H1 (cell line): ENCODE data around the gene TRIM60. TPM values are rescaled to one million over a fixed set of nuclear protein-coding genes. Genes with fewer than 3 reads are reported as not detected.

Experiments used
- CTCF ChIA-PET: fragments of 300-600 bp; sonication (Branson Sonifier 250); formaldehyde crosslinking; loops from one replicate; lab custom pipeline; 2021; ENCODE audit not compliant: partially characterized antibody; lab: Charles Lee
- POLR2A ChIA-PET: fragments of 300-600 bp; sonication (Branson Sonifier 250); formaldehyde crosslinking; loops from one replicate; lab custom pipeline; 2021; ENCODE audit warnings: inconsistent platforms; ENCODE audit not compliant: partially characterized antibody; lab: Charles Lee
- DNase-seq, 2 experiments: peaks; one replicate each; pipeline versions ENCODE4 v3.0.0 to v3.0.0-alpha.2; 2010 to 2022; ENCODE audit warnings: low spot score in 2 of 2, low read depth in 1 of 2, mixed read lengths in 1 of 2
- FAIRE-seq: peaks from 2 replicates; lab custom pipeline; 2011; peaks lifted over from hg19 to GRCh38; lab: Jason Lieb, UNC
- H2AFZ ChIP-seq: 2 replicates; pipeline ENCODE4 v1.8.1; 2012; ENCODE audit warnings: low read length, inconsistent platforms
- H2AK5ac ChIP-seq: 2 replicates; pipeline ENCODE4 v1.6.1; 2013; ENCODE audit warnings: low read depth, low read length
- H2BK120ac ChIP-seq: replicated peaks from 2 replicates; pipeline ENCODE3; 2013; ENCODE audit warnings: low read depth, low read length, inconsistent platforms
- H2BK12ac ChIP-seq: 2 replicates; pipeline ENCODE4 v1.6.1; 2013; ENCODE audit warnings: low read depth, low read length
- H2BK15ac ChIP-seq: 2 replicates; pipeline ENCODE4 v1.6.1; 2013; ENCODE audit warnings: low read length
- H2BK20ac ChIP-seq: 2 replicates; pipeline ENCODE4 v1.6.1; 2013; ENCODE audit warnings: low read length
- H2BK5ac ChIP-seq: 2 replicates; pipeline ENCODE4 v1.6.1; 2013; ENCODE audit warnings: low read depth, low read length
- H3K14ac ChIP-seq: 2 replicates; pipeline ENCODE4 v1.6.1; 2013; ENCODE audit warnings: inconsistent platforms; ENCODE audit not compliant: insufficient read length
- H3K18ac ChIP-seq: 2 replicates; pipeline ENCODE4 v1.6.1; 2013; ENCODE audit warnings: low read length; ENCODE audit errors: extremely low read depth
- H3K23ac ChIP-seq: 2 replicates; pipeline ENCODE4 v1.6.1; 2013; ENCODE audit warnings: inconsistent platforms; ENCODE audit not compliant: insufficient read length
- H3K23me2 ChIP-seq: 2 replicates; pipeline ENCODE4 v1.6.1; 2013; ENCODE audit warnings: low read depth, low read length
- H3K27ac ChIP-seq: 2 replicates; pipeline ENCODE4 v1.6.1; 2011; ENCODE audit warnings: low read depth, low read length, inconsistent platforms
- H3K27me3 ChIP-seq, 4 experiments: replicated peaks in 1 of 4; 1 replicate in 1 of 4; 2 replicates in 3 of 4; pipeline versions ENCODE4 v1.6.1 to v1.8.1; 2011 to 2013; ENCODE audit warnings: low read length in 3 of 4, mild to moderate bottlenecking in 3 of 4, inconsistent platforms in 2 of 4, mixed read lengths in 2 of 4, moderate library complexity in 1 of 4; ENCODE audit not compliant: control insufficient read depth in 3 of 4, insufficient read depth in 3 of 4; ENCODE audit errors: extremely low read depth in 1 of 4
- H3K36me3 ChIP-seq, 4 experiments: 2 replicates each; pipeline versions ENCODE4 v1.6.1 to v1.8.1; 2011 to 2013; ENCODE audit warnings: mild to moderate bottlenecking in 4 of 4, low read length in 3 of 4, moderate library complexity in 2 of 4, control low read depth in 1 of 4, inconsistent platforms in 1 of 4; ENCODE audit not compliant: insufficient read depth in 4 of 4, control insufficient read depth in 2 of 4
- H3K4ac ChIP-seq: replicated peaks from 2 replicates; pipeline ENCODE3; 2013; ENCODE audit warnings: low read length, low read depth, mixed read lengths, inconsistent platforms; ENCODE audit not compliant: insufficient read length
- H3K4me1 ChIP-seq, 4 experiments: replicated peaks in 1 of 4; 1 replicate in 1 of 4; 2 replicates in 3 of 4; pipeline versions ENCODE4 v1.6.1 to v1.8.1; 2011 to 2013; ENCODE audit warnings: low read length in 3 of 4, inconsistent platforms in 2 of 4, mixed read lengths in 1 of 4; ENCODE audit not compliant: insufficient read depth in 4 of 4, control insufficient read depth in 3 of 4
- H3K4me2 ChIP-seq, 2 experiments: 2 replicates each; pipeline versions ENCODE4 v1.6.1 to v1.8.1; 2011 to 2013; ENCODE audit warnings: low read depth in 2 of 2, low read length in 2 of 2, control low read depth in 1 of 2, inconsistent platforms in 1 of 2, mild to moderate bottlenecking in 1 of 2; ENCODE audit not compliant: insufficient read depth in 1 of 2
- H3K4me3 ChIP-seq, 4 experiments: fragments of 200-600, 300-600 bp in 1 of 4; sonication (generic), shearing (Covaris generic), sonication (Bioruptor Twin) in 1 of 4; 2 replicates each; pipeline versions ENCODE4 v1.5.1 to v1.8.1; 2011 to 2016; ENCODE audit warnings: low read length in 4 of 4, low read depth in 3 of 4, control low read depth in 2 of 4, inconsistent platforms in 2 of 4, mild to moderate bottlenecking in 2 of 4, mixed read lengths in 1 of 4, moderate library complexity in 1 of 4; ENCODE audit not compliant: insufficient read depth in 2 of 4; ENCODE audit errors: extremely low read depth in 1 of 4
- H3K56ac ChIP-seq: replicated peaks from 2 replicates; pipeline ENCODE3; 2013; ENCODE audit warnings: low read depth, mild to moderate bottlenecking, mixed read lengths, low read length, inconsistent platforms; ENCODE audit not compliant: insufficient read length
- H3K79me1 ChIP-seq: 2 replicates; pipeline ENCODE4 v1.6.1; 2013; ENCODE audit warnings: low read depth, low read length, control low read depth
- H3K79me2 ChIP-seq, 2 experiments: 2 replicates each; pipeline versions ENCODE4 v1.6.1 to v1.8.1; 2012 to 2013; ENCODE audit warnings: low read length in 2 of 2, mild to moderate bottlenecking in 2 of 2, inconsistent platforms in 1 of 2; ENCODE audit not compliant: insufficient read depth in 2 of 2, control insufficient read depth in 1 of 2
- H3K9ac ChIP-seq, 4 experiments: replicated peaks in 1 of 4; 1 replicate in 1 of 4; 2 replicates in 3 of 4; pipeline versions ENCODE4 v1.6.1 to v1.8.1; 2011 to 2013; ENCODE audit warnings: low read depth in 3 of 4, low read length in 3 of 4, control low read depth in 2 of 4, mild to moderate bottlenecking in 2 of 4, moderate library complexity in 2 of 4, inconsistent platforms in 1 of 4; ENCODE audit errors: extremely low read depth in 1 of 4
- H3K9me3 ChIP-seq, 2 experiments: 2 replicates each; pipeline versions ENCODE4 v1.6.1 to v1.8.1; 2012 to 2013; ENCODE audit warnings: mild to moderate bottlenecking in 2 of 2, moderate library complexity in 2 of 2, control low read depth in 1 of 2, inconsistent platforms in 1 of 2, low read depth in 1 of 2, low read length in 1 of 2, mixed read lengths in 1 of 2; ENCODE audit not compliant: insufficient read depth in 2 of 2
- H4K20me1 ChIP-seq, 2 experiments: replicated peaks in 1 of 2; 2 replicates each; pipeline versions ENCODE3 to v1.8.1; 2011 to 2013; ENCODE audit warnings: inconsistent platforms in 2 of 2, low read length in 2 of 2, mild to moderate bottlenecking in 1 of 2; ENCODE audit not compliant: insufficient read depth in 2 of 2, control insufficient read depth in 1 of 2
- H4K5ac ChIP-seq: 2 replicates; pipeline ENCODE4 v1.6.1; 2013; ENCODE audit warnings: low read length, low read depth, mixed read lengths, inconsistent platforms; ENCODE audit not compliant: insufficient read length
- H4K8ac ChIP-seq: 2 replicates; pipeline ENCODE4 v1.8.0; 2013; ENCODE audit warnings: mild to moderate bottlenecking, moderate library complexity, low read length, inconsistent platforms; ENCODE audit not compliant: insufficient read depth; ENCODE audit errors: extremely low read depth
- H4K91ac ChIP-seq: replicated peaks from 2 replicates; pipeline ENCODE3; 2013; ENCODE audit warnings: low read length, mixed read lengths, inconsistent platforms; ENCODE audit not compliant: insufficient read length
- BACH1 ChIP-seq: IDR thresholded peaks from 2 replicates; pipeline ENCODE4 v1.6.1; 2012; ENCODE audit warnings: low read length, improper control_type of control experiment
- CBX5 ChIP-seq: fragments of 300-800, 300-1000 bp; sonication (generic); IDR thresholded peaks from 2 replicates; pipeline ENCODE4 v1.7.1; 2016; ENCODE audit warnings: antibody characterized with exemption, low read length, low read depth
- CTCF ChIP-seq, 3 experiments: IDR thresholded peaks; 1 replicate in 2 of 3; 2 replicates in 1 of 3; pipeline versions ENCODE4 v1.5.1 to v1.6.1; 2011; ENCODE audit warnings: low read length in 3 of 3, mild to moderate bottlenecking in 3 of 3, inconsistent platforms in 2 of 3, low read depth in 1 of 3, moderate library complexity in 1 of 3; ENCODE audit not compliant: insufficient read depth in 1 of 3; ENCODE audit errors: control extremely low read depth in 1 of 3
- EZH2 ChIP-seq: fragments of 200-600 bp; sonication (generic); IDR thresholded peaks from 2 replicates; pipeline ENCODE4 v1.7.1; 2012; ENCODE audit warnings: low read depth, mild to moderate bottlenecking, moderate library complexity, low read length, inconsistent platforms; ENCODE audit not compliant: severe bottlenecking
- POLR2A ChIP-seq, 2 experiments: IDR thresholded peaks; 1 replicate in 1 of 2; 2 replicates in 1 of 2; pipeline ENCODE4 v1.6.1; 2011; ENCODE audit warnings: low read depth in 2 of 2, low read length in 2 of 2, mild to moderate bottlenecking in 2 of 2; ENCODE audit errors: control extremely low read depth in 1 of 2
- RNF2 ChIP-seq: fragments of 200-900, 300-1000 bp; sonication (generic); IDR thresholded peaks from 2 replicates; pipeline ENCODE4 v1.7.1; 2016; ENCODE audit warnings: borderline replicate concordance, low read depth, mild to moderate bottlenecking, antibody characterized with exemption, low read length; ENCODE audit not compliant: poor library complexity, severe bottlenecking; ENCODE audit errors: missing control alignments
- SIN3A ChIP-seq, 2 experiments: IDR thresholded peaks in 1 of 2; conservative IDR thresholded peaks in 1 of 2; 2 replicates each; pipeline ENCODE4 v1.6.1; 2011 to 2012; ENCODE audit warnings: low read length in 2 of 2, improper control_type of control experiment in 1 of 2, low read depth in 1 of 2, mild to moderate bottlenecking in 1 of 2
- WGBS, 2 experiments: shearing (Covaris generic) in 1 of 2; methylation state at CpG; one replicate each; pipeline versions ENCODE4 v1.1.6 to v1.1.7; 2013 to 2015; ENCODE audit warnings: low lambda C conversion rate in 2 of 2, mixed read lengths in 2 of 2, inconsistent platforms in 1 of 2, low coverage in 1 of 2, missing lambda C conversion rate in 1 of 2; ENCODE audit not compliant: insufficient replicate concordance in 2 of 2, insufficient coverage in 1 of 2, insufficient read length in 1 of 2; ENCODE audit errors: extremely low coverage in 1 of 2, missing lambda C conversion rate in 1 of 2; 5-methylcytosine and 5-hydroxymethylcytosine counted together
- polyA plus RNA-seq, 7 experiments: library from polyadenylated mRNA; depleted of rRNA in 3 of 7; stranded (reverse) in 5 of 7; unstranded in 2 of 7; fragments of >200 nt in 5 of 7; fragments of 200-250 nt in 2 of 7; gene quantifications; 1 replicate in 5 of 7; 2 replicates in 1 of 7; 4 replicates in 1 of 7; pipeline versions ENCODE4 v1.2.1 to v1.2.3, GENCODE V29; 2011 to 2013; ENCODE audit warnings: missing spikeins in 2 of 7, mixed read lengths in 2 of 7
- total RNA-seq: library from RNA; stranded (reverse); fragmentation: NEBNext Ultra II Directional; extraction: Animal tissue kit (Norgen Biotek cat#: 25700); gene quantifications from 2 replicates; pipeline ENCODE4 v1.2.1, GENCODE V29; 2021
- TF ChIP-seq, protein P1 (sequence below): IDR thresholded peaks from 2 replicates; pipeline ENCODE4 v1.6.1; 2012; ENCODE audit warnings: inconsistent platforms
- TF ChIP-seq, protein P2 (sequence below): IDR thresholded peaks from 2 replicates; pipeline ENCODE4 v1.6.1; 2012; ENCODE audit warnings: low read length, inconsistent platforms

Gene TRIM60
- total and polyA plus RNA-seq, 2 of the 8 experiments (the other 6 are each of a cell fraction or from before 2014, with no cell fraction given): not detected

DNA sequence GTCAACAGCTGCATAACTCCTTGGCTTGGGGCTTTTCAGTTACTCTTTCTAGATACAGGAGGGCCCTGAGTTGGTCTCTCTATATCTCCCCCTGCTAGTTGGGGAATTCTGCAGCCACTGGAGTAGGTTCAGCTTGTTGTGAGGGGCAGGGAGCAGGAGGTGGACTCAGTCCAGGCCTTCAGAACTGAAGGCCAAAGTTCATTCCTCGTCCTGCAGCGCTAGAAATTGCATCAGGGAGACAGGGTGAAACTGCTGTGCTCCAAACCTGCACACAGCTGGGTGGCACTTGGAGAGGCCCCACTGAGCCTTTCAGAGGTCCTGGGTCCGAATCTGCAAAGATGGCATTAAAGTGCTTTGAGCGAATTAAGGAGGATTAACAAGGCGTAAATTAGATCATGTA is 24.9 kb upstream of the TRIM60 start:
- Histone ChIP-seq H3K36me3 (no peaks in the 10 kb centered on the region), H2BK5ac (no peak overlapping the region), H3K79me1 (no peaks in the 10 kb centered on the region), H4K5ac (no peak overlapping the region), H2AFZ (peak overlapping the region; percentile 96; the same call in 1 of the 2 replicates), H2BK15ac (no peak overlapping the region), H3K9ac (no peak overlapping the region), H3K4me1 (no peaks in the 10 kb centered on the region), H3K79me2 (no peaks in the 10 kb centered on the region), H3K23ac (no peak overlapping the region), H2BK20ac (no peak overlapping the region), H3K4me3 (no peak overlapping the region), H3K27me3 (no peaks in the 10 kb centered on the region), H4K20me1 (no peaks in the 10 kb centered on the region), H3K4me2 (no peak overlapping the region), H3K56ac (no peak overlapping the region), H2BK12ac (no peak overlapping the region), H4K91ac (no peak overlapping the region), H2BK120ac (no peak overlapping the region), H3K14ac (no peak overlapping the region), H3K9me3 (no peaks in the 10 kb centered on the region), H3K23me2 (no peaks in the 10 kb centered on the region), H3K27ac (no peak overlapping the region), H2AK5ac (no peak overlapping the region), H3K18ac (no peak overlapping the region), H4K8ac (no peak overlapping the region), H3K4ac (no peak overlapping the region)
- ChIA-PET POLR2A (no interaction called here), CTCF (interaction anchor here (0.7 to 3.7 kb wide), 4 partner anchors 10 to 289 kb away, joined by 3 to 19 read pairs (median 4); no protein-coding TSS in a partner anchor)
- DNase-seq (no peak), FAIRE-seq (no peak)
- 78% methylated on average over 5 of the region's 5 CpGs; no CpG with 5 or more reads in 1 of the 2 experiments for WGBS, 2 experiments
- TF ChIP-seq, protein P1, sequence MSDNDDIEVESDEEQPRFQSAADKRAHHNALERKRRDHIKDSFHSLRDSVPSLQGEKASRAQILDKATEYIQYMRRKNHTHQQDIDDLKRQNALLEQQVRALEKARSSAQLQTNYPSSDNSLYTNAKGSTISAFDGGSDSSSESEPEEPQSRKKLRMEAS: no peak
- no peak for TF ChIP-seq POLR2A (IDR thresholded peaks at IDR 0.05; ENCODE audit: control extremely low read depth in 1 of 2, low read depth in 2 of 2, low read length in 2 of 2)
- TF ChIP-seq EZH2: no peak
- TF ChIP-seq, protein P2, sequence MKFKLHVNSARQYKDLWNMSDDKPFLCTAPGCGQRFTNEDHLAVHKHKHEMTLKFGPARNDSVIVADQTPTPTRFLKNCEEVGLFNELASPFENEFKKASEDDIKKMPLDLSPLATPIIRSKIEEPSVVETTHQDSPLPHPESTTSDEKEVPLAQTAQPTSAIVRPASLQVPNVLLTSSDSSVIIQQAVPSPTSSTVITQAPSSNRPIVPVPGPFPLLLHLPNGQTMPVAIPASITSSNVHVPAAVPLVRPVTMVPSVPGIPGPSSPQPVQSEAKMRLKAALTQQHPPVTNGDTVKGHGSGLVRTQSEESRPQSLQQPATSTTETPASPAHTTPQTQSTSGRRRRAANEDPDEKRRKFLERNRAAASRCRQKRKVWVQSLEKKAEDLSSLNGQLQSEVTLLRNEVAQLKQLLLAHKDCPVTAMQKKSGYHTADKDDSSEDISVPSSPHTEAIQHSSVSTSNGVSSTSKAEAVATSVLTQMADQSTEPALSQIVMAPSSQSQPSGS: no peak
- no peak for TF ChIP-seq RNF2
- no peak for TF ChIP-seq SIN3A (conservative IDR thresholded peaks at IDR 0.05 in 1 of 2, IDR thresholded peaks at IDR 0.05 in 1 of 2; ENCODE audit: low read depth in 1 of 2, low read length in 2 of 2)
- no peak for TF ChIP-seq BACH1
- TF ChIP-seq CTCF (IDR thresholded peaks at IDR 0.05; ENCODE audit: control extremely low read depth in 1 of 3, insufficient read depth in 1 of 3, low read depth in 1 of 3, low read length in 3 of 3): no peak
- TF ChIP-seq CBX5: no peak
